ENCODE measurements around the gene RPLP1. TPM values are rescaled to one million over a fixed set of nuclear protein-coding genes. Genes with fewer than 3 reads are reported as not detected.
"Not testable (repeated sequence)": the region's sequence is repeated elsewhere in the genome, so short reads cannot be mapped to it uniquely, and the experiment has no call there.

Gene RPLP1
- total RNA-seq, 3 donors from 2014 or later (not counting 1 experiment from before 2014, with no cell fraction given) = 895 to 1,167 (median 974) TPM

DNA sequence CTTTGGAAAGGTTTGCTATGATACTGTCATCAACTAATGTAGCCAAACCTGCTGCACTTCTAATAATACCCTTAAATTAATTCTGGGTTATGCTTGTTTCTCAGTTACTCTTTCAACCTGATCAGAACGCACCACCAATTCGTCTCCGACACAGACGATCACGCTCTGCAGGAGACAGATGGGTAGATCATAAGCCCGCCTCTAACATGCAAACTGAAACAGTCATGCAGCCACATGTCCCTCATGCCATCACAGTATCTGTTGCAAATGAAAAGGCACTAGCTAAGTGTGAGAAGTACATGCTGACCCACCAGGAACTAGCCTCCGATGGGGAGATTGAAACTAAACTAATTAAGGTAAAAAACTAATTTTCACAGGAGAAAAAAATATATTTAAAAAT, 7.9 kb upstream of the RPLP1 start:
- no peaks in the 10 kb centered on the region for H3K27me3 Mint-ChIP-seq (ENCODE audit: low read depth in 2 of 2)
- TF ChIP-seq, protein P1, sequence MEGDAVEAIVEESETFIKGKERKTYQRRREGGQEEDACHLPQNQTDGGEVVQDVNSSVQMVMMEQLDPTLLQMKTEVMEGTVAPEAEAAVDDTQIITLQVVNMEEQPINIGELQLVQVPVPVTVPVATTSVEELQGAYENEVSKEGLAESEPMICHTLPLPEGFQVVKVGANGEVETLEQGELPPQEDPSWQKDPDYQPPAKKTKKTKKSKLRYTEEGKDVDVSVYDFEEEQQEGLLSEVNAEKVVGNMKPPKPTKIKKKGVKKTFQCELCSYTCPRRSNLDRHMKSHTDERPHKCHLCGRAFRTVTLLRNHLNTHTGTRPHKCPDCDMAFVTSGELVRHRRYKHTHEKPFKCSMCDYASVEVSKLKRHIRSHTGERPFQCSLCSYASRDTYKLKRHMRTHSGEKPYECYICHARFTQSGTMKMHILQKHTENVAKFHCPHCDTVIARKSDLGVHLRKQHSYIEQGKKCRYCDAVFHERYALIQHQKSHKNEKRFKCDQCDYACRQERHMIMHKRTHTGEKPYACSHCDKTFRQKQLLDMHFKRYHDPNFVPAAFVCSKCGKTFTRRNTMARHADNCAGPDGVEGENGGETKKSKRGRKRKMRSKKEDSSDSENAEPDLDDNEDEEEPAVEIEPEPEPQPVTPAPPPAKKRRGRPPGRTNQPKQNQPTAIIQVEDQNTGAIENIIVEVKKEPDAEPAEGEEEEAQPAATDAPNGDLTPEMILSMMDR (IDR thresholded peaks at IDR 0.05) = no peak
- Histone ChIP-seq H3K9me3 (ENCODE audit: control insufficient read depth, insufficient read depth, low read length) (no peaks in the 10 kb centered on the region), H3K4me3 (ENCODE audit: low read length) (no peak overlapping the region), H3K27ac (ENCODE audit: low read length) (no peak overlapping the region), H3K36me3 (ENCODE audit: control insufficient read depth, insufficient read depth, low read length) (no peaks in the 10 kb centered on the region), H3K27me3 (ENCODE audit: control insufficient read depth, insufficient read depth, low read length) (no peaks in the 10 kb centered on the region), H3K4me1 (ENCODE audit: control insufficient read depth, insufficient read depth, low read length) (peaks cover 5% of the 10 kb centered on the region)
- peaks cover 5 to 6% of the 10 kb centered on the region in 2 donors for H3K4me1 Mint-ChIP-seq
- no peak for ATAC-seq
- no peak for DNase-seq
- WGBS (ENCODE audit: insufficient coverage) = 98% methylated on average over 6 of the region's 7 CpGs
- H3K9me3 Mint-ChIP-seq = no peaks in the 10 kb centered on the region
- H3K4me3 Mint-ChIP-seq = no peak overlapping the region
- no peak overlapping the region for H3K27ac Mint-ChIP-seq
- H3K36me3 Mint-ChIP-seq = no peaks in the 10 kb centered on the region
- intact Hi-C loops (cut with micrococcal nuclease) = no loop called here

GRCh38 chr15:69446953-69447352, 5.7 kb upstream of the RPLP1 start:
- Mint-ChIP-seq H3K36me3 (no peaks in the 10 kb centered on the region), H3K27me3 (ENCODE audit: low read depth in 2 of 2) (no peaks in the 10 kb centered on the region), H3K4me1 (peaks cover 8 to 11% of the 10 kb centered on the region in 2 donors), H3K27ac (no peak overlapping the region), H3K9me3 (no peaks in the 10 kb centered on the region), H3K4me3 (no peak overlapping the region)
- ATAC-seq (no peak), DNase-seq (no peak)
- Histone ChIP-seq H3K9me3 (ENCODE audit: control insufficient read depth, insufficient read depth, low read length) (no peaks in the 10 kb centered on the region), H3K4me3 (ENCODE audit: low read length) (no peak overlapping the region), H3K27ac (ENCODE audit: low read length) (no peak overlapping the region), H3K4me1 (ENCODE audit: control insufficient read depth, insufficient read depth, low read length) (peaks cover 7% of the 10 kb centered on the region), H3K27me3 (ENCODE audit: control insufficient read depth, insufficient read depth, low read length) (no peaks in the 10 kb centered on the region), H3K36me3 (ENCODE audit: control insufficient read depth, insufficient read depth, low read length) (no peaks in the 10 kb centered on the region)
- TF ChIP-seq, protein P1 (IDR thresholded peaks at IDR 0.05) = no peak
- intact Hi-C loops (cut with micrococcal nuclease) = no loop called here
- WGBS (ENCODE audit: insufficient coverage) = 98% methylated on average over 2 of the region's 2 CpGs

DNA sequence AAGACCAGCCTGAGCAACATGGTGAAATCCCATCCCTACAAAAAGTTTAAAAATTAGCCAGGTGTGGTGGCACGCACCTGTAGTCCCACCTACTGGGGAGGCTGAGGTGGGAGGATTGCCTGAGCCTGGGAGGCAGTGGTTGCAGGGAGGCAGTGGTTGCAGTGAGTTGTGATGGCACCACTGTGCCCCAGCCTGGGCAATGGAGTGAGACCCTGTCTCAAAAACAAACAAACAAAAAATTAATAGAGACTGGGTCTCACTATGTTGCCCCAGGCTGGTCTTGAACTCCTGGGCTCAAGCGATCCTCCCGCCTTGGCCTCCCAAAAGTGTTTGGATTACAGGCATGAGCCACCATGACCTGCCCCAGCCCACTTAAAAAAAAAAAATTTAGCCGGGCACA, 2.4 kb upstream of the RPLP1 start:
- not testable (repeated sequence) for H3K4me3 Mint-ChIP-seq; H3K9me3 ChIP-seq (ENCODE audit: control insufficient read depth, insufficient read depth, low read length); H3K27ac ChIP-seq (ENCODE audit: low read length); ATAC-seq; H3K4me3 ChIP-seq (ENCODE audit: low read length); DNase-seq; H3K27ac Mint-ChIP-seq; H3K36me3 Mint-ChIP-seq; H3K27me3 ChIP-seq (ENCODE audit: control insufficient read depth, insufficient read depth, low read length); H3K9me3 Mint-ChIP-seq; H3K27me3 Mint-ChIP-seq (ENCODE audit: low read depth in 2 of 2)
- H3K4me1 ChIP-seq (ENCODE audit: control insufficient read depth, insufficient read depth, low read length) = peaks cover 23% of the 10 kb centered on the region
- intact Hi-C loops (cut with micrococcal nuclease) = loop anchor here (5.0 kb wide), 1 partner anchor 653 kb away; no protein-coding TSS in a partner anchor
- 100% methylated on average over 4 of the region's 4 CpGs for WGBS (ENCODE audit: insufficient coverage)
- peaks cover 32 to 35% of the 10 kb centered on the region in 2 donors for H3K4me1 Mint-ChIP-seq
- peaks cover 11% of the 10 kb centered on the region for H3K36me3 ChIP-seq (ENCODE audit: control insufficient read depth, insufficient read depth, low read length)

GRCh38 chr15:69450968-69451695, 1.5 kb upstream of the RPLP1 start:
- WGBS (ENCODE audit: insufficient coverage) = 99% methylated on average over 12 of the region's 12 CpGs
- ATAC-seq = no peak
- no peaks in the 10 kb centered on the region for H3K9me3 ChIP-seq (ENCODE audit: control insufficient read depth, insufficient read depth, low read length)

More at GRCh38 chr15:69450968-69451695, 1.5 kb upstream of the RPLP1 start:
- Mint-ChIP-seq H3K27ac (peak overlapping the region; percentile 98 to 100), H3K9me3 (no peaks in the 10 kb centered on the region), H3K36me3 (peaks cover 4% of the 10 kb centered on the region), H3K4me3 (peak overlapping the region; percentile 98), H3K27me3 (ENCODE audit: low read depth in 2 of 2) (no peaks in the 10 kb centered on the region), H3K4me1 (peaks cover 39 to 42% of the 10 kb centered on the region in 2 donors)
- no peak for DNase-seq
- H3K27ac ChIP-seq (ENCODE audit: low read length) = peak overlapping the region; percentile 83
- intact Hi-C loops (cut with micrococcal nuclease) = loop anchor here (5.0 kb wide), 1 partner anchor 654 kb away; no protein-coding TSS in a partner anchor
- TF ChIP-seq, protein P1 (IDR thresholded peaks at IDR 0.05) = no peak
- H3K36me3 ChIP-seq (ENCODE audit: control insufficient read depth, insufficient read depth, low read length) = peaks cover 20% of the 10 kb centered on the region
- H3K4me1 ChIP-seq (ENCODE audit: control insufficient read depth, insufficient read depth, low read length) = peaks cover 23% of the 10 kb centered on the region
- H3K27me3 ChIP-seq (ENCODE audit: control insufficient read depth, insufficient read depth, low read length) = no peaks in the 10 kb centered on the region
- no peak overlapping the region for H3K4me3 ChIP-seq (ENCODE audit: low read length)

All from natural killer cell (primary cell).